Spleen (tissue), 7 donors: Measurements from ENCODE around the gene FKBP9.

Experiments used
- POLR2A ChIP-seq, 3 donors: fragments of 450-650 bp; IDR thresholded peaks; one replicate each; pipeline ENCODE4 v1.5.1; 2017; ENCODE audit warnings: antibody characterized with exemption in 3 of 3, mild to moderate bottlenecking in 1 of 3
- TF ChIP-seq, protein P1 (sequence below), 11 experiments: fragments of 200-600 bp in 7 of 11; fragments of 450-650 bp in 4 of 11; sonication (generic) in 4 of 11; IDR thresholded peaks in 8 of 11; conservative IDR thresholded peaks in 3 of 11; 1 replicate in 7 of 11; 2 replicates in 4 of 11; pipeline versions ENCODE4 v1.4.0 to v1.8.0; 2016 to 2021; ENCODE audit warnings: antibody characterized with exemption in 11 of 11, inconsistent platforms in 4 of 11, mild to moderate bottlenecking in 1 of 11
- donor health status: DM: no; HTN: no; CAD: no; lungs with moderate emphysema.
- donor health status: DM: no; HTN: no; CAD: no.
- donor health status: DM: no; HTN: no; CAD: no.

DNA sequence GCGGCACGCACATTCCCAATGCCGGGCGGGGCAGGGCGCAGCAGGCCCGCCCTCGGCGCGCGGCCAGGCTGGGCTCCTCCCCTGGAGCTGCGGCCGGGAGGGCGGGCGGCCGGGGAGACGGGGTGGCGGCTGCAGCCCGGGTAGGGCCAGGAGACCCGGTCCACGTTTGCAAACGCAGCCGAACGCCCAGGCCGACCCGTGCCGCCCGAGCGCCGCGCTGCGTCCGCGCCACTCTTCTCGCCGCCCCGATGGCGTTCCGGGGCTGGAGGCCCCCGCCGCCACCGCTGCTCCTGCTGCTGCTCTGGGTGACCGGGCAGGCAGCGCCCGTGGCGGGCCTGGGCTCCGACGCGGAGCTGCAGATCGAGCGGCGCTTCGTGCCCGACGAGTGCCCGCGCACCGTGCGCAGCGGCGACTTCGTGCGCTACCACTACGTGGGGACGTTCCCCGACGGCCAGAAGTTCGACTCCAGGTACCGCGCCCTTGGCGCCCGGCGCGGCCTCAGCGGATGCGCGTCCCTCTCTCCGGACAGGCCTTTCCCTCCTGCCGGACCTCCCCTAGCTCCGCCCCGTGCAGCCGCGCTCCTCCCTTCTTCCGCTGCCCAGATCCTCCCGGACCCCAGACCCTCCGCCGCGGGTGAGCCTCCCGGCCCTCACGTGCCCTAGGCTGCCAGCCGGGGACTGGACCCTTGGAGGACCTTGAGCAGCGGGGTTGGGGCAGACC lies at the start of gene FKBP9:
- no peak for TF ChIP-seq POLR2A (IDR thresholded peaks at IDR 0.05)
- TF ChIP-seq, protein P1, sequence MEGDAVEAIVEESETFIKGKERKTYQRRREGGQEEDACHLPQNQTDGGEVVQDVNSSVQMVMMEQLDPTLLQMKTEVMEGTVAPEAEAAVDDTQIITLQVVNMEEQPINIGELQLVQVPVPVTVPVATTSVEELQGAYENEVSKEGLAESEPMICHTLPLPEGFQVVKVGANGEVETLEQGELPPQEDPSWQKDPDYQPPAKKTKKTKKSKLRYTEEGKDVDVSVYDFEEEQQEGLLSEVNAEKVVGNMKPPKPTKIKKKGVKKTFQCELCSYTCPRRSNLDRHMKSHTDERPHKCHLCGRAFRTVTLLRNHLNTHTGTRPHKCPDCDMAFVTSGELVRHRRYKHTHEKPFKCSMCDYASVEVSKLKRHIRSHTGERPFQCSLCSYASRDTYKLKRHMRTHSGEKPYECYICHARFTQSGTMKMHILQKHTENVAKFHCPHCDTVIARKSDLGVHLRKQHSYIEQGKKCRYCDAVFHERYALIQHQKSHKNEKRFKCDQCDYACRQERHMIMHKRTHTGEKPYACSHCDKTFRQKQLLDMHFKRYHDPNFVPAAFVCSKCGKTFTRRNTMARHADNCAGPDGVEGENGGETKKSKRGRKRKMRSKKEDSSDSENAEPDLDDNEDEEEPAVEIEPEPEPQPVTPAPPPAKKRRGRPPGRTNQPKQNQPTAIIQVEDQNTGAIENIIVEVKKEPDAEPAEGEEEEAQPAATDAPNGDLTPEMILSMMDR (IDR thresholded peaks at IDR 0.05 in 8 of 11, conservative IDR thresholded peaks at IDR 0.05 in 3 of 11) = no peak
